Kidney (tissue), 14 donors: ENCODE measurements around the gene NRSN2. TPM values are rescaled to one million over a fixed set of nuclear protein-coding genes. Genes with fewer than 3 reads are reported as not detected.
A peak's percentile ranks its signal among the peaks of the same experiment; 100 is the strongest.

Experiments used
- DNase-seq, 5 donors: peaks; one replicate each; pipeline ENCODE4 v3.0.0-alpha.2; 2013 to 2020
- FAIRE-seq: peaks from 2 replicates; lab custom pipeline; 2012; peaks lifted over from hg19 to GRCh38; lab: Jason Lieb, UNC
- H3K27ac ChIP-seq, 2 donors: one replicate each; pipeline ENCODE4 v1.7.0; 2013; ENCODE audit warnings: low read depth in 2 of 2, low read length in 2 of 2, inconsistent platforms in 1 of 2
- H3K27me3 ChIP-seq: one replicate; pipeline ENCODE4 v1.7.1; 2013; ENCODE audit warnings: low read length, inconsistent platforms; ENCODE audit not compliant: control insufficient read depth, insufficient read depth
- H3K36me3 ChIP-seq, 3 donors: one replicate each; pipeline versions ENCODE4 v1.7.0 to v1.7.1; 2013; ENCODE audit warnings: low read length in 3 of 3, control low read depth in 1 of 3, inconsistent platforms in 1 of 3; ENCODE audit not compliant: insufficient read depth in 3 of 3, control insufficient read depth in 2 of 3
- H3K4me1 ChIP-seq, 3 donors: one replicate each; pipeline versions ENCODE4 v1.7.0 to v1.7.1; 2013; ENCODE audit warnings: low read length in 3 of 3, inconsistent platforms in 1 of 3, low read depth in 1 of 3; ENCODE audit not compliant: control insufficient read depth in 2 of 3, insufficient read depth in 2 of 3
- H3K4me3 ChIP-seq, 3 donors: one replicate each; pipeline versions ENCODE4 v1.7.0 to v1.8.1; 2013; ENCODE audit warnings: low read length in 3 of 3, control low read depth in 1 of 3, inconsistent platforms in 1 of 3
- H3K9ac ChIP-seq, 3 donors: one replicate each; pipeline versions ENCODE4 v1.7.0 to v1.7.1; 2013; ENCODE audit warnings: low read length in 3 of 3, control low read depth in 1 of 3, inconsistent platforms in 1 of 3
- H3K9me3 ChIP-seq, 3 donors: one replicate each; pipeline versions ENCODE4 v1.7.0 to v1.7.1; 2013; ENCODE audit warnings: low read length in 3 of 3, control low read depth in 1 of 3, inconsistent platforms in 1 of 3; ENCODE audit not compliant: control insufficient read depth in 2 of 3, insufficient read depth in 1 of 3
- CTCF ChIP-seq: IDR thresholded peaks from 3 replicates; pipeline ENCODE4 v1.5.1; 2012; ENCODE audit warnings: mild to moderate bottlenecking, moderate library complexity, borderline replicate concordance; ENCODE audit not compliant: insufficient read depth; ENCODE audit errors: extremely low read depth
- intact Hi-C: fragments of 100-400 bp; cut with DNase I; formaldehyde crosslinking; loops from one replicate; pipeline ENCODE4 v1.11.1; 2022
- polyA plus RNA-seq: library from polyadenylated mRNA; stranded (reverse); fragments of 350-450 nt; fragmentation: Illumina TruSeq; extraction: RNeasy Lipid Tissue Mini Kit (QIAGEN cat#74804); gene quantifications from one replicate; pipeline ENCODE4 v1.2.3, GENCODE V29; 2014; ENCODE audit warnings: low read depth, low replicate concordance; ENCODE audit not compliant: insufficient read depth
- total RNA-seq: library from RNA; stranded (reverse); fragmentation: NEBNext Ultra II Directional; extraction: Animal tissue kit (Norgen Biotek cat#: 25700); gene quantifications from one replicate; pipeline ENCODE4 v1.2.1, GENCODE V29; 2021
- donor health status: control.
- donor health status: control.
- donor health status: control.
- donor health status: control.
- donor health status: control.
- donor health status: DM: yes; HTN: yes; CAD: no.
- donor health status: Normal renal cell carcinoma (clear cell type).

NRSN2 gene
- total and polyA plus RNA-seq, 2 donors from 2014 or later, result 48.1 to 50.0 TPM

GRCh38 chr20:373171-373890, 26.4 kb downstream of the NRSN2 start:
- no peaks in the 10 kb centered on the region for H3K27me3 ChIP-seq
- intact Hi-C loops, result no loop called here
- H3K9ac ChIP-seq, result no peak overlapping the region
- TF ChIP-seq CTCF, result no peak
- no peak overlapping the region for H3K27ac ChIP-seq
- H3K36me3 ChIP-seq, result no peaks in the 10 kb centered on the region
- FAIRE-seq (no peak), DNase-seq (peak in 1 of 5 donors; percentile 76)
- H3K4me1 ChIP-seq, result peaks cover 0 to 16% (median 7%) of the 10 kb centered on the region in 3 donors
- no peak overlapping the region for H3K4me3 ChIP-seq
- H3K9me3 ChIP-seq, result no peaks in the 10 kb centered on the region

GRCh38 chr20:375265-375889, 28.5 kb downstream of the NRSN2 start:
- Histone ChIP-seq H3K9ac (no peak overlapping the region), H3K36me3 (no peaks in the 10 kb centered on the region), H3K4me3 (no peak overlapping the region), H3K27me3 (no peaks in the 10 kb centered on the region), H3K27ac (no peak overlapping the region), H3K4me1 (peaks cover 0 to 16% (median 7%) of the 10 kb centered on the region in 3 donors), H3K9me3 (no peaks in the 10 kb centered on the region)
- no peak for TF ChIP-seq CTCF
- intact Hi-C loops, result no loop called here
- no peak for FAIRE-seq
- DNase-seq, result peak in 1 of 5 donors; percentile 19

GRCh38 chr20:376089-376488, 29.2 kb downstream of the NRSN2 start:
- no peaks in the 10 kb centered on the region for H3K36me3 ChIP-seq
- TF ChIP-seq CTCF, result no peak
- no peak overlapping the region for H3K27ac ChIP-seq
- intact Hi-C loops, result no loop called here
- FAIRE-seq, result no peak
- peaks cover 0 to 16% (median 7%) of the 10 kb centered on the region in 3 donors for H3K4me1 ChIP-seq
- no peak overlapping the region for H3K4me3 ChIP-seq
- H3K27me3 ChIP-seq, result no peaks in the 10 kb centered on the region
- no peaks in the 10 kb centered on the region for H3K9me3 ChIP-seq
- H3K9ac ChIP-seq, result no peak overlapping the region
- DNase-seq, result no peak
